Measurements from ENCODE around the gene FXR2.
A peak's percentile ranks its signal among the peaks of the same experiment; 100 is the strongest.
"Not testable (repeated sequence)": the region's sequence is repeated elsewhere in the genome, so short reads cannot be mapped to it uniquely, and the experiment has no call there.

The FXR2 gene

GRCh38 chr17:7627250-7628121 lies 12.8 kb upstream of the FXR2 start, which contains the start of gene SAT2:
TSS of gene SAT2 (minus strand) at chr17:7627821. CDS start at chr17:7627635, 186 bp downstream.
- DNase-seq, result peak; percentile 59 to 80 (median 68)

GRCh38 chr17:7626956-7627249 lies 12.2 kb upstream of the FXR2 start:
- DNase-seq, result no peak

GRCh38 chr17:7626307-7626706 lies 11.6 kb upstream of the FXR2 start:
- no peak for DNase-seq

GRCh38 chr17:7625749-7626148 lies 11.1 kb upstream of the FXR2 start:
- not testable (repeated sequence) for DNase-seq

- DNase-seq, result no peak
Observed at GRCh38 chr17:7623661-7624060, 9.0 kb upstream of the FXR2 start.

- DNase-seq, result no peak
Observed at GRCh38 chr17:7620835-7621234, 6.1 kb upstream of the FXR2 start.

GRCh38 chr17:7618608-7619007 lies 3.9 kb upstream of the FXR2 start:
- no peak for DNase-seq

- DNase-seq, result no peak
Observed at GRCh38 chr17:7615265-7615747, 609 bp upstream of the FXR2 start.

GRCh38 chr17:7613769-7614424 lies 800 bp downstream of the FXR2 start:
- no peak for DNase-seq

GRCh38 chr17:7612294-7612640 lies 2.4 kb downstream of the FXR2 start:
- no peak for DNase-seq

- no peak for DNase-seq
Observed at GRCh38 chr17:7611635-7612293, 2.9 kb downstream of the FXR2 start.

- no peak for DNase-seq
Observed at GRCh38 chr17:7610641-7611040, 4.1 kb downstream of the FXR2 start.

- no peak for DNase-seq
Observed at GRCh38 chr17:7606280-7606679, 8.4 kb downstream of the FXR2 start.

- DNase-seq, result not testable (repeated sequence)
Observed at GRCh38 chr17:7597561-7597960, 17.1 kb downstream of the FXR2 start.

GRCh38 chr17:7593296-7593695 lies 21.4 kb downstream of the FXR2 start:
- no peak for DNase-seq

GRCh38 chr17:7592422-7593021 lies 22.2 kb downstream of the FXR2 start:
- no peak for DNase-seq

GRCh38 chr17:7591596-7591995 lies 23.1 kb downstream of the FXR2 start:
- DNase-seq, result no peak

GRCh38 chr17:7590743-7591142 lies 24.0 kb downstream of the FXR2 start:
- DNase-seq, result no peak

- no peak for DNase-seq
Observed at GRCh38 chr17:7589891-7590691, 24.6 kb downstream of the FXR2 start, which contains the start of gene SOX15. TSS of gene SOX15 (minus strand) at chr17:7590094. CDS start at chr17:7589676, 418 bp downstream.

GRCh38 chr17:7589204-7589868 lies 25.4 kb downstream of the FXR2 start:
- peak in 3 of 4 experiments; percentile 32 to 41 (median 37) for DNase-seq

GRCh38 chr17:7588553-7589203 lies 26.0 kb downstream of the FXR2 start:
- DNase-seq, result no peak
